Cardiac muscle cell (in vitro differentiated cells and primary cell): ENCODE results near the gene SCGB1C1. TPM values are rescaled to one million over a fixed set of nuclear protein-coding genes. Genes with fewer than 3 reads are reported as not detected.

ENCODE experiments used
- DNase-seq, 2 donors: peaks; one replicate each; pipeline versions ENCODE4 v3.0.0 to v3.0.0-alpha.2; 2010 to 2017; ENCODE audit warnings: low read depth in 1 of 2, low spot score in 1 of 2
- H3K27ac ChIP-seq: fragments of 200-600 bp; sonication (generic); 2 replicates; pipeline ENCODE4 v1.5.1; 2016
- H3K27me3 ChIP-seq: fragments of 200-600 bp; sonication (generic); 2 replicates; pipeline ENCODE4 v1.6.0; 2016; ENCODE audit warnings: control low read depth
- H3K36me3 ChIP-seq: fragments of 200-600 bp; sonication (generic); 2 replicates; pipeline ENCODE4 v1.5.1; 2016; ENCODE audit warnings: control low read depth
- H3K4me1 ChIP-seq: fragments of 200-600 bp; sonication (generic); 2 replicates; pipeline ENCODE4 v1.8.1; 2017; ENCODE audit warnings: low read depth, mild to moderate bottlenecking, mixed run types
- H3K4me3 ChIP-seq: fragments of 200-600 bp; sonication (generic); 2 replicates; pipeline ENCODE4 v1.5.1; 2016; ENCODE audit warnings: mild to moderate bottlenecking
- H3K9me3 ChIP-seq: fragments of 200-600 bp; sonication (generic); 2 replicates; pipeline ENCODE4 v1.5.1; 2017; ENCODE audit warnings: low read depth, mild to moderate bottlenecking, control low read depth
- CTCF ChIP-seq: IDR thresholded peaks from 2 replicates; pipeline ENCODE4 v1.5.1; 2012; ENCODE audit warnings: low read depth, mild to moderate bottlenecking, low read length
- polyA plus RNA-seq: library from polyadenylated mRNA; unstranded; fragments of >200 nt; fragmentation: Nextera tagmentation; extraction: Ambion mirVana; gene quantifications from 2 replicates; pipeline ENCODE4 v1.2.1, GENCODE V29; 2016
- total RNA-seq: library from RNA; depleted of rRNA; stranded (reverse); fragments of >200 nt; gene quantifications from 2 replicates; pipeline ENCODE4 v1.2.3, GENCODE V29; 2016

Gene SCGB1C1
- total and polyA plus RNA-seq, 2 experiments from 2014 or later, result not detected

- Histone ChIP-seq H3K4me3 (no peak overlapping the region), H3K4me1 (no peaks in the 10 kb centered on the region), H3K9me3 (no peaks in the 10 kb centered on the region), H3K36me3 (peaks cover 46% of the 10 kb centered on the region), H3K27me3 (no peaks in the 10 kb centered on the region), H3K27ac (no peak overlapping the region)
- DNase-seq, result peak in 1 of 2 donors; percentile 66
- TF ChIP-seq CTCF, result no peak
These were observed 17.4 kb downstream of the SCGB1C1 start for GRCh38 chr11:210122-210802.

GRCh38 chr11:210803-211180 lies 17.9 kb downstream of the SCGB1C1 start:
- no peaks in the 10 kb centered on the region for H3K9me3 ChIP-seq
- TF ChIP-seq CTCF, result no peak
- no peak overlapping the region for H3K27ac ChIP-seq
- H3K27me3 ChIP-seq, result no peaks in the 10 kb centered on the region
- no peak for DNase-seq
- no peak overlapping the region for H3K4me3 ChIP-seq
- no peaks in the 10 kb centered on the region for H3K4me1 ChIP-seq
- H3K36me3 ChIP-seq, result peaks cover 50% of the 10 kb centered on the region

- no peaks in the 10 kb centered on the region for H3K4me1 ChIP-seq
- H3K9me3 ChIP-seq, result no peaks in the 10 kb centered on the region
- H3K36me3 ChIP-seq, result peaks cover 54% of the 10 kb centered on the region
- H3K27me3 ChIP-seq, result no peaks in the 10 kb centered on the region
- DNase-seq, result no peak
- H3K27ac ChIP-seq, result no peak overlapping the region
- H3K4me3 ChIP-seq, result no peak overlapping the region
- no peak for TF ChIP-seq CTCF
These were observed 18.4 kb downstream of the SCGB1C1 start for GRCh38 chr11:211295-211694.

- H3K27me3 ChIP-seq, result no peaks in the 10 kb centered on the region
These were observed 18.9 kb downstream of the SCGB1C1 start for GRCh38 chr11:211741-212140.

GRCh38 chr11:212150-213100 lies 19.5 kb downstream of the SCGB1C1 start:
- Histone ChIP-seq H3K27ac (no peak overlapping the region), H3K36me3 (peaks cover 55% of the 10 kb centered on the region), H3K4me3 (no peak overlapping the region), H3K4me1 (no peaks in the 10 kb centered on the region), H3K27me3 (no peaks in the 10 kb centered on the region), H3K9me3 (no peaks in the 10 kb centered on the region)
- no peak for TF ChIP-seq CTCF
- no peak for DNase-seq

More at GRCh38 chr11:211741-212140, 18.9 kb downstream of the SCGB1C1 start:
- Histone ChIP-seq H3K36me3 (peaks cover 55% of the 10 kb centered on the region), H3K27ac (no peak overlapping the region), H3K4me1 (no peaks in the 10 kb centered on the region), H3K4me3 (no peak overlapping the region), H3K9me3 (no peaks in the 10 kb centered on the region)
- TF ChIP-seq CTCF, result no peak
- DNase-seq, result no peak
